Endothelial cell of umbilical vein (primary cell): ENCODE data around the gene NOXA1. TPM values are rescaled to one million over a fixed set of nuclear protein-coding genes. Genes with fewer than 3 reads are reported as not detected.

ENCODE experiments used
- BruUV-seq: library from RNA; stranded (reverse); fragments of 400-500 nt; replicated peaks from 2 replicates; lab custom pipeline; 2021; lab: Mats Ljungman, UMichigan
- CTCF ChIA-PET: fragments of 300-600, 350-600 bp; sonication (Branson Sonifier 250); formaldehyde crosslinking; loops from one replicate; lab custom pipeline; 2021; ENCODE audit warnings: antibody characterized with exemption, inconsistent platforms; lab: Charles Lee
- POLR2A ChIA-PET: fragments of 300-600, 350-600 bp; sonication (Branson Sonifier 250); formaldehyde crosslinking; loops from one replicate; lab custom pipeline; 2021; ENCODE audit warnings: antibody characterized with exemption, inconsistent platforms; lab: Charles Lee
- DNase-seq: peaks from one replicate; pipeline ENCODE4 v3.0.0-alpha.2; 2011; ENCODE audit warnings: low read depth, low spot score
- FAIRE-seq: peaks from 2 replicates; lab custom pipeline; 2011; peaks lifted over from hg19 to GRCh38; lab: Jason Lieb, UNC
- H2AFZ ChIP-seq: 2 replicates; pipeline ENCODE4 v1.6.0; 2012; ENCODE audit warnings: low read depth, low read length, control low read depth, inconsistent platforms
- H3K27ac ChIP-seq: 2 replicates; pipeline ENCODE4 v1.5.1; 2011; ENCODE audit warnings: low read depth, mild to moderate bottlenecking, control low read depth, low read length, moderate library complexity; ENCODE audit not compliant: insufficient read depth
- H3K27me3 ChIP-seq, 2 experiments: 2 replicates each; pipeline versions ENCODE4 v1.6.0 to v1.6.1; 2011; ENCODE audit warnings: low read length in 2 of 2, mixed read lengths in 1 of 2; ENCODE audit not compliant: control insufficient read depth in 2 of 2, insufficient read depth in 2 of 2
- H3K36me3 ChIP-seq, 2 experiments: 2 replicates in 1 of 2; 3 replicates in 1 of 2; pipeline ENCODE4 v1.5.1; 2011; ENCODE audit warnings: low read length in 2 of 2, mild to moderate bottlenecking in 1 of 2, moderate library complexity in 1 of 2; ENCODE audit not compliant: control insufficient read depth in 2 of 2, insufficient read depth in 2 of 2; ENCODE audit errors: extremely low read depth in 1 of 2
- H3K4me1 ChIP-seq: 3 replicates; pipeline ENCODE4 v1.5.1; 2011; ENCODE audit warnings: mild to moderate bottlenecking, low read length; ENCODE audit not compliant: control insufficient read depth, insufficient read depth; ENCODE audit errors: extremely low read depth
- H3K4me2 ChIP-seq: 2 replicates; pipeline ENCODE4 v1.6.1; 2011; ENCODE audit warnings: low read length, control low read depth, mixed read lengths; ENCODE audit not compliant: insufficient read depth
- H3K4me3 ChIP-seq, 3 experiments: fragments of 200-600 bp in 1 of 3; sonication (generic), shearing (Covaris generic) in 1 of 3; replicated peaks in 1 of 3; 2 replicates each; pipeline ENCODE4 v1.5.1; 2011 to 2016; ENCODE audit warnings: control low read depth in 3 of 3, low read length in 3 of 3, mild to moderate bottlenecking in 2 of 3, inconsistent platforms in 1 of 3, low read depth in 1 of 3, moderate library complexity in 1 of 3; ENCODE audit not compliant: insufficient read depth in 1 of 3
- H3K79me2 ChIP-seq: 2 replicates; pipeline ENCODE4 v1.6.0; 2012; ENCODE audit warnings: low read length, inconsistent platforms; ENCODE audit not compliant: control insufficient read depth, insufficient read depth
- H3K9ac ChIP-seq: replicated peaks from 2 replicates; pipeline ENCODE3; 2011; ENCODE audit warnings: low read length, control low read depth; ENCODE audit not compliant: insufficient read depth; ENCODE audit errors: extremely low read depth
- H3K9me1 ChIP-seq: replicated peaks from 3 replicates; pipeline ENCODE4 v1.6.0; 2011; ENCODE audit warnings: mild to moderate bottlenecking, low read length; ENCODE audit not compliant: control insufficient read depth, insufficient read depth; ENCODE audit errors: extremely low read depth
- H3K9me3 ChIP-seq: replicated peaks from 2 replicates; pipeline ENCODE4 v1.5.1; 2012; ENCODE audit warnings: low read length, inconsistent platforms; ENCODE audit not compliant: control insufficient read depth, insufficient read depth
- H4K20me1 ChIP-seq: replicated peaks from 2 replicates; pipeline ENCODE3; 2011; ENCODE audit warnings: mild to moderate bottlenecking, low read length; ENCODE audit not compliant: control insufficient read depth, insufficient read depth; ENCODE audit errors: extremely low read depth
- EZH2 ChIP-seq: IDR thresholded peaks from 2 replicates; pipeline ENCODE4 v1.6.1; 2012; ENCODE audit warnings: borderline replicate concordance, low read depth, mild to moderate bottlenecking, moderate library complexity, low read length, inconsistent platforms; ENCODE audit not compliant: severe bottlenecking
- FOS ChIP-seq: IDR thresholded peaks from 2 replicates; pipeline ENCODE4 v1.6.1; 2011; ENCODE audit warnings: mild to moderate bottlenecking, low read length, moderate library complexity, borderline replicate concordance; ENCODE audit not compliant: insufficient read depth
- GATA2 ChIP-seq: IDR thresholded peaks from 2 replicates; pipeline ENCODE4 v1.7.0; 2011; ENCODE audit warnings: low read depth, mild to moderate bottlenecking, moderate library complexity, mixed read lengths, low read length; ENCODE audit not compliant: insufficient read length, insufficient read depth
- JUN ChIP-seq: IDR thresholded peaks from 2 replicates; pipeline ENCODE4 v1.6.1; 2011; ENCODE audit warnings: borderline replicate concordance, low read depth; ENCODE audit not compliant: insufficient read length, insufficient read depth
- MYC ChIP-seq: IDR thresholded peaks from one replicate; pipeline ENCODE4 v1.6.1; 2011; ENCODE audit warnings: mild to moderate bottlenecking, low read depth, low read length
- POLR2A ChIP-seq: IDR thresholded peaks from 2 replicates; pipeline ENCODE4 v1.6.1; 2012; ENCODE audit warnings: low read depth, mild to moderate bottlenecking, control low read depth, low read length
- POLR2AphosphoS5 ChIP-seq: IDR thresholded peaks from 2 replicates; pipeline ENCODE4 v1.6.1; 2012; ENCODE audit warnings: low read depth, mild to moderate bottlenecking, control low read depth, low read length, moderate library complexity; ENCODE audit not compliant: insufficient read depth
- dilution Hi-C: fragments of 300-500 bp; cut with MboI; formaldehyde crosslinking; loops from one replicate; pipeline ENCODE4 v1.15.0; 2019; ENCODE audit warnings: low sequenced_read_pairs; ENCODE audit not compliant: extremely low pct_ligation_motif_present
- intact Hi-C: fragments of 100-400 bp; cut with micrococcal nuclease; formaldehyde crosslinking; loops from one replicate; pipeline ENCODE4 v1.10.0; 2022
- polyA plus RNA-seq, 4 experiments: library from polyadenylated mRNA; depleted of rRNA in 3 of 4; stranded (reverse) in 3 of 4; unstranded in 1 of 4; fragments of >200 nt; gene quantifications; 2 replicates each; pipeline versions ENCODE4 v1.2.1 to v1.2.3, GENCODE V29; 2011 to 2012; ENCODE audit warnings: missing spikeins in 1 of 4
- total RNA-seq: library from RNA; stranded (reverse); gene quantifications from 2 replicates; pipeline ENCODE4 v1.2.3, GENCODE V29; 2021
- TF ChIP-seq, protein P1 (sequence below), 2 donors: IDR thresholded peaks; 1 replicate in 1 of 2; 2 replicates in 1 of 2; pipeline ENCODE4 v1.5.1; 2011; ENCODE audit warnings: low read length in 2 of 2, mild to moderate bottlenecking in 2 of 2, moderate library complexity in 2 of 2, control low read depth in 1 of 2, inconsistent platforms in 1 of 2, low read depth in 1 of 2; ENCODE audit not compliant: insufficient read depth in 1 of 2; ENCODE audit errors: extremely low read depth in 1 of 2
- TF ChIP-seq, protein P2 (sequence below): IDR thresholded peaks from 2 replicates; pipeline ENCODE4 v1.6.1; 2011; ENCODE audit not compliant: insufficient read depth, insufficient read length

Gene NOXA1
- total and polyA plus RNA-seq, 2 donors (not counting 3 experiments of a cell fraction or from before 2014, with no cell fraction given) = 0.40 to 0.91 TPM

DNA sequence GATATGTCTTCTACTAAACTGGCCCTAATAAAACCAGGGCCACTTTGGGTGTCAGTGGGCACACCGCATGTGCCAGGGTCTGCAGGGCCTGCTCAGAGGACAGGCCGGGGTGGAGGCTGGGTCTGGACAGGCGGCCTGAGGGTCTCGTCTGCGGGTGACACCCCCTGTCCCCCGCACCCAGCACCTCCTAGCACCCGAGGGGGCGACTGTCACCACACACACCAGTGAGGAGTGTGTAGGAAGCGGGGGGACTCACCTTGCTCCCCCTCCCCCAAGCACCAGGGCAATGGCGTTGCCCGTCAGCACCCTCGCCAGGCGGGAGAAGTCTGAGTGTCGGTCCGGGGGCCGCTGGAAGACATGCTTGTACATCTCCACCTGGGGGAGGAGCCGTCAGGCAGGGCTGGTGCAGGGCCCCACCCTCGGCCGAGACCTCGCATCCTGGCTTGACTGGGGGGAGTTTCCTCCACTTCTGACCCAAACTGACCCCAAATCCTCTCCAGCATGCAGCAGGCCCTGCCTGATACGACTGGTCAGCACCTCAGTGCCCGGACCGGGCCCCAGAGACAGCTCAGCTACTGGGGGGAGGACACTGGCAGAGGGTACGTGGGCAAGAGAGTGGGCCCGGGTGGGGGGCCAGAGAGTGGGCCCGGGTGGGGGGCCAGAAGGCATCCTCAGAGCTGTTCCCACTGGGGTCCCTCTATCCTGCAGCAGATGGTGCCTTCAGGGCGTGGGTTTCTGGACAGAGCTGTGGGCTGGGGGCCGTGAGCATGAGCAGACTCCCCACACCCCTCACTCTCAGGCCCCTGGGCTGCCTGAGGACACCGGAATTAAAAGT is 54.8 kb downstream of the NOXA1 start:
- DNase-seq = no peak
- H3K27me3 ChIP-seq = no peaks in the 10 kb centered on the region
- ChIA-PET CTCF (no interaction called here), POLR2A (no interaction called here)
- TF ChIP-seq, protein P1, sequence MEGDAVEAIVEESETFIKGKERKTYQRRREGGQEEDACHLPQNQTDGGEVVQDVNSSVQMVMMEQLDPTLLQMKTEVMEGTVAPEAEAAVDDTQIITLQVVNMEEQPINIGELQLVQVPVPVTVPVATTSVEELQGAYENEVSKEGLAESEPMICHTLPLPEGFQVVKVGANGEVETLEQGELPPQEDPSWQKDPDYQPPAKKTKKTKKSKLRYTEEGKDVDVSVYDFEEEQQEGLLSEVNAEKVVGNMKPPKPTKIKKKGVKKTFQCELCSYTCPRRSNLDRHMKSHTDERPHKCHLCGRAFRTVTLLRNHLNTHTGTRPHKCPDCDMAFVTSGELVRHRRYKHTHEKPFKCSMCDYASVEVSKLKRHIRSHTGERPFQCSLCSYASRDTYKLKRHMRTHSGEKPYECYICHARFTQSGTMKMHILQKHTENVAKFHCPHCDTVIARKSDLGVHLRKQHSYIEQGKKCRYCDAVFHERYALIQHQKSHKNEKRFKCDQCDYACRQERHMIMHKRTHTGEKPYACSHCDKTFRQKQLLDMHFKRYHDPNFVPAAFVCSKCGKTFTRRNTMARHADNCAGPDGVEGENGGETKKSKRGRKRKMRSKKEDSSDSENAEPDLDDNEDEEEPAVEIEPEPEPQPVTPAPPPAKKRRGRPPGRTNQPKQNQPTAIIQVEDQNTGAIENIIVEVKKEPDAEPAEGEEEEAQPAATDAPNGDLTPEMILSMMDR (IDR thresholded peaks at IDR 0.05; ENCODE audit: extremely low read depth in 1 of 2, insufficient read depth in 1 of 2, low read depth in 1 of 2, low read length in 2 of 2) = no peak
- TF ChIP-seq MYC (no peak), GATA2 (no peak), FOS (no peak), EZH2 (no peak), JUN (no peak), POLR2A (no peak), POLR2AphosphoS5 (no peak)
- TF ChIP-seq, protein P2, sequence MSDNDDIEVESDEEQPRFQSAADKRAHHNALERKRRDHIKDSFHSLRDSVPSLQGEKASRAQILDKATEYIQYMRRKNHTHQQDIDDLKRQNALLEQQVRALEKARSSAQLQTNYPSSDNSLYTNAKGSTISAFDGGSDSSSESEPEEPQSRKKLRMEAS = no peak
- intact Hi-C loops = no loop called here
- no peak overlapping the region for H3K27ac ChIP-seq
- H3K79me2 ChIP-seq = no peaks in the 10 kb centered on the region
- H3K4me3 ChIP-seq = no peak overlapping the region
- no peak for FAIRE-seq
- H4K20me1 ChIP-seq = no peaks in the 10 kb centered on the region
- H3K4me1 ChIP-seq = peaks cover 6% of the 10 kb centered on the region
- H3K9ac ChIP-seq = no peak overlapping the region
- no peak overlapping the region for H2AFZ ChIP-seq
- peaks cover 2% of the 10 kb centered on the region for H3K9me3 ChIP-seq
- BruUV-seq = no TSS peak
- H3K9me1 ChIP-seq = no peaks in the 10 kb centered on the region
- no peak overlapping the region for H3K4me2 ChIP-seq
- no peaks in the 10 kb centered on the region for H3K36me3 ChIP-seq
- dilution Hi-C loops = no loop called here
